ENCODE measurements around the gene FZD8.

DNA sequence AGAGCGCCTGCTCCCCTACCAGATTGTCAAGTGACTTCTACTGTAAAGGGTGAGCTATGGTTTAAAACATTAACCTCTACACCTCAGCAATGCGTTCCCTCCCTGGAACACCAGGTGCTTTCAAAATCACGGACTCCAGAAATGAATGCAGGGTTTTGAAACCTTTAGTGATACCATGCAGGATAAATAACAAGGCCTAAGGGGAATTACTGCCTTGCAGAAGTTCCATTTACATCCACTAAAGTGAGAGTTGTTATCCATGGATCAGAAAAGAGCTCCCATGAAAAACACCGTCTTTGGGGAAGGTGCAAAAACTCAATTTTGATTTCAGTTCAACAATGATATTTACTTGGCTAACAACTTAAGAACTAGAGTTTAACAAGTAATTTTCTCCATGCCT, 4.0 kb downstream of the FZD8 start:
- no peak for TF ChIP-seq CTCF (IDR thresholded peaks at IDR 0.05; ENCODE audit: low read length)
- no peak for TF ChIP-seq EZH2 (IDR thresholded peaks at IDR 0.05; ENCODE audit: borderline replicate concordance, low read length)
